ENCODE measurements around the gene MPLKIP.
"Not testable (repeated sequence)": the region's sequence is repeated elsewhere in the genome, so short reads cannot be mapped to it uniquely, and the experiment has no call there.

MPLKIP gene

DNA sequence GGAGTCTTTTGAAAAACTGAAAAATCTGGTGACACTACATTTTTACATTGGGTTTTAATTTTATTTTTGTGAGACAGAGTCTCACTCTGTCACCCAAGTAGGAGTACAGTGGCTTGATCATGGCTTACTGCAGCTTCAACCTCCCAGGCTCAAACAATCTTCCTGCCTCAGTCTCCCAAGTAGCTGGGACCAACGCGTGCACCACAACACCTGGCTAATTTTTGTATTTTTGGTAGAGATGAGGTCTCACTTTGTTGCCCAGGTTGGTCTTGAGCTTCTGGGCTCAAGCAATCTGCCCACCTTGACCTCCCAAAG is 11.5 kb downstream of the MPLKIP start:
- no peak for DNase-seq

DNA sequence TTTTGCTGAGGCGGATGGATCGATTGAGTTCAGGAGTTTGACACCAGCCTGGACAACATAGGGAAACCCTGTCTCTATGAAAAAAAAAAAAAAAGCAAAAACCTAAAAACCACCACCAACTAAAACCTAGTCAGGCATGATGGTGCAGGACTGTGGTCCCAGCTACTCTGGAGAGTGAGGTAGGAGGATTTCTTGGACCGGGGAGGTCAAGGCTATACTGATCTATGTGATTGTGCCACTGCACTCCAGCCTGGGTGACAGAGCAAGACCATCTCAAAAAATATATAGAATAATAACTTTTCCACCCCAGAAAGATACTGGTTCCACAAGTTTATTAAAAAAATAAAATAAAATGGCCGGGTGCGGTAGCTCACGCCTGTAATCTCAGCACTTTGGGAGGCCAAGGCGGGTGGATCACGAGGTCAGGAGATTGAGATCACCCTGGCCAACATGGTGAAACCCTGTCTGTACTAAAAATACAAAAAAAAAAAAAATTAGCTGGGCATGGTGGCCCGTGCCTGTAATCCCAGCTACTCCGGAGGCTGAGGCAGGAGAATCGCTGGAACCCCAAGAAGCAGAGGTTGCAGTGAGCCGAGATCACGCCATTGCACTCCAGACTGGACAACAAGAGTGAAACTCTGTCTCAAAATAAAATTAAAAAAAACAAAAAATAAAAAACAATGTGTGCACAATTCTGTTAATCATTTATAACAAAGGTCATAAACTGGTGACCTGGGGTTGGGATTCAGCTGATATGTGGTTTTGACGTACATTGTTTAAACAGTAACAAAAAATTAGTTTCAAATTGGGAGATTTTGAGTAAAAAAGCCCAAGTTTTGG is 12.1 kb downstream of the MPLKIP start:
- DNase-seq, result not testable (repeated sequence)

DNA sequence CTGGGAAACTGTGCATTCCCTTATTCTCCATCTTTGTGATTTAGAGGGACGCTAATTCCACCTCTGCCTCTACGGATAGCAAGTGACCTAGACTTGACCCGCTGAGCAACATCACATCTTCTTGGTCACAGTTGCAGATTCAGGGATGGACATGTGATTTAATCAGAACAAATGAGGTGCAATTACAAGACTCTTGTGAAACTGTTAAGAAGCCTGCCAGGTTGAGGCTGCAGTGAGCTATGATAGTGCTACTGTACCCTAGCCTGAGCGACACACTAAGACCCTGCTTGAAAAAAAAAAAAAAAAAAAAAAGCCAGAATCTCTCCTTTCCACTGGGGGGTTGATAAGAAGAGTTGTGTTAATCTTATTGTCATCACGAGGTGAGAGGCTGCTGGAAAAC is 14.4 kb downstream of the MPLKIP start:
- no peak for DNase-seq

DNA sequence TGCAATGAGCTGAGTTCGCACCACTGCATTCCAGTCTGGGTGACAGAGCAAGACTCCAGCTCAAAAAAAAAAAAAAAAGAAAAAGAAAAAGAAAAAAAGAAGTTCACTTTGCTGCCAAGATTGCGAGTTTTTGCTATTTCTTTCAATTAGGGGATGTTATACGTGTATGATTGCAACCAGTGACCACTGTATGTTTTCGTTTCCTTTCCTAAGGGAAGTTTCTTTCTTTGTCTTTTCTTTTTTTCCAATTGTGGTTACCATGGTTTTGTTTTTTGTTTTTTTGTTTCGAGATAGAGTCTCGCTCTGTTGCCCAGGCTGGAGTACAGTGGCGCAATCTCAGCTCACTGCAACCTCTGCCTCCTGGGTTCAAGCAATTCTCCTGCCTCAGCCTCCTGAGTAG is 16.2 kb downstream of the MPLKIP start:
- not testable (repeated sequence) for DNase-seq

DNA sequence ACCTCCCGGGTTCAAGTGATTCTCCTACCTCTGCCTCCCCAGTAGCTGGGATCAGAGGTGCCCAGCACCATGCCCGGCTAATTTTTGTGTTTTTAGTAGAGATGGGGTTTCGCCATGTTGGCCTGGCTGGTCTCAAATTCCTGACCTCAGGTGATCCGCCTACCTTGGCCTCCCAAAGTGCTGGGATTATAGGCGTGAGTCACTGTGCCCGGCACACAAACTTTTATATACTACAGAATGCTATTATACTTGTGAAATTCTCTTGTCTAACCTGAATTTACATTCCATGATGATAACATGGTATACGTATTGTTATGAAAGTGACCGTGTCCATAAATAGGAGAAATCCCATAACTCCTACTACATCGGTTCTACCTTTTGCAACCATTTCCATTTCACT is 17.2 kb downstream of the MPLKIP start:
- not testable (repeated sequence) for DNase-seq

DNA sequence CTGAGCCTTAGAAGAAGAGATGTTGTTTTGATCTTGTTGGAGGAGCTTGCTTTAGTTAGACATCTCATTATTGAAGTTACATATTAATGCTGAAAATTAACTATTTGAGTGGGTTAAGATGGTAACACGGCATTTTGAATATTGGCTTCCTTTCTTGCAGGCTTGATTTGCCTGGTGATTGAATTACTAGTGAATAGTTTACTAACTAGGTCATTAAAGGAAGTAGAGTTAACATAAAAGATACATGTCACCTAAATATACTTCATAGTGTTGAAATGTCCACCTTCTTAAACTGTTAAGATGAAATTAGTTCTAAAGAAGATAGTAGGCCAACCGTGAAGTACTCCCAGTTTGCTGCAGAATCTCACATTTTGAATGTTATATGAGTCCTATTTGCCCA is 18.5 kb downstream of the MPLKIP start:
- no peak for DNase-seq

DNA sequence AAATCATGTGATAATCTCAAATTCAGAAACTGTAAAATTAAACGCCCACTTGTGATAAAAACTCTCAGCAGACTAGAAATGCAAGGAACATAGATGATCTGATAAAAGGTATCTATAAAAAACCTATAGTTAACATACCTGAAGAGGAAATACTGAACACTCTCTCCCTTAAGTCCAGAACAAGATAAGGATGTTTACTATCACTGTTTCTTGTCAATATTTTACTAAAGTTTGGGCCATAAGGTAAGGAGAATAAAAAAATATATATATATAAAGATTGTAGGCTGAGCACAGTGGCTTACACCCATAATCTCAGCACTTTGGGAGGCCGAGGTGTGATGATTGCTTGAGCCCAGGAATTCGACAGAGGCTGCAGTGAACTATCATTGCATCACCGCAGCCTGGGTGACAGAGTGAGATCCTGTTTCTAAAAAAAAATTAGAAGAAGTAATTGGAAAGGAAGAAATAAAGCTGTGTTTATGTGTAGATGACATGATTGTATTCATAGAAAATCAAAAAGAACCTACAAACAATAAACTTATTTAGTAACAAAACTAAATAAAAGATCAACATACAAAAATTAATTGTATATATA is 28.4 kb downstream of the MPLKIP start:
- no peak for DNase-seq

DNA sequence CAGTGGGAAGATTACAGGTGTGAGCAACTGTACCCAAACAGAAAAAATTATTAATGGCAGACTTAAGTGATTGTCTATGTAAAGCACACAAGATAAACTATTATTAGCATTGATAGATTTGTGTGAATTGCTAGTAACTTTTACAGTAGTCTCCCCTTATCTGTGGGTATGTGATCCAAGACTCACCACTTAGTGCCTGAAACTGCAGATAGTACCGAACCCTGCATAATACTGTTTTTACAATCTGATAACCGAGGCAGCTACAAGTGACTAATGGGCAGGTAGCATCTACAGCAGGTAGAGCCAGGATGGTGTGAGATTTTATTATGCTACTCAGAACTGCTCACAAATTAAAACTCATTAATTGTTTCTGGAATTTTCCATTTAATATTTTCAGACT is 31.5 kb downstream of the MPLKIP start:
- DNase-seq, result no peak

DNA sequence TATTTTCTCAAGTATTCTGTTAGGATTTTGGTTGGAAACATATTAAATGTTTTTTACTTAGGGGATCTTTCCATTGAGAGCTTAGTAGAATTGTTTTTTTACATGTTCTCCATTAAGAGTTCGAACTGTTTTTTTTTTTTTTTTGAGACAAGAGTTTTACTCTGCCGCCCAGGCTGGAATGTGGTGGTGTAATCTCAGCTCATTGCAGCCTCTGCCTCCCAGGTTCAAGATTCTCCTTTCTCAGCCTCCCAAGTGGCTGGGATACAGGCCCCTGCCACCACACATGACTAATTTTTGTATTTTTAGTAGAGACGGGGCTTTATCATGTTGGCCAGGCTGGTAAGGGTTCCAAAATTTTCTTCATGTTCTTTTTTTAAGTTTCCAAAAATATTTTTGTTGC is 33.2 kb downstream of the MPLKIP start:
- no peak for DNase-seq

DNA sequence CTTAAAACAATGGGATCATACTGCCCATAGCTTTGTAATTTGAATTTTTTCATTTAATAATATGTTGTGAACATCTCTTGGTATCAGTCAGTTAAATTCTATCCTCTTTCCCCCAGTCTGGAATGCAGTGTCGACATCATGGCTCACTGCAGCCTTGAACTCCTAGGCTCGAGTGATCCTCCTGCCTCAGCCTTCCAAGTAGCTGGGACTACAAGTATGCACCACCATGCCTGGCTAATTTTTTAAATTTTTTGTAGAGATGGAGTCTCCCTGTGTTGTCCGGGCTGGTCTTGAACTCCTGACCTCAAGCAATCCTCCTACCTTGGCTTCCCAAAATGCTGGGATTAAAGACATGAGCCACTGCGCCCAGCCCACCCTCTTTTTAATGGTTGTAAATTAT is 34.6 kb downstream of the MPLKIP start:
- DNase-seq, result no peak

DNA sequence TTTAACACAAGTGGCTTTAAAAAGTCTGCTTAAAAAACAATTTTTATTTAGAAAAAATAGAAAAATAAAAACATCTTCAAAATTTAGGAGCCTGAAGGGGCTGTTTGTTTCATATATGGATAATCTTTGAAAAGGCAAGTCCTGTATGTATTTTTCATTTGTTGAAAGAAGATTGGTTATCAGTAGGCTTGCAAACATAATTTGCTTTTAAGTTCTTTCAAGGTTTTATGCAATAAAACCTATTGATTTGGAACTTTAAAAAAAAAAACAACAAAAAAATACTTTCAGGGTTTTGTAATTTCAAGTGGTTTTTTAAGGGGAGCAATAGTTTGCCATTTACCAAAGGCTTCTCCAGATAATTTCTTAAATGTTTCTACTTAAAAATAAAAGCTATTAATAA is 35.6 kb downstream of the MPLKIP start:
- no peak for DNase-seq

DNA sequence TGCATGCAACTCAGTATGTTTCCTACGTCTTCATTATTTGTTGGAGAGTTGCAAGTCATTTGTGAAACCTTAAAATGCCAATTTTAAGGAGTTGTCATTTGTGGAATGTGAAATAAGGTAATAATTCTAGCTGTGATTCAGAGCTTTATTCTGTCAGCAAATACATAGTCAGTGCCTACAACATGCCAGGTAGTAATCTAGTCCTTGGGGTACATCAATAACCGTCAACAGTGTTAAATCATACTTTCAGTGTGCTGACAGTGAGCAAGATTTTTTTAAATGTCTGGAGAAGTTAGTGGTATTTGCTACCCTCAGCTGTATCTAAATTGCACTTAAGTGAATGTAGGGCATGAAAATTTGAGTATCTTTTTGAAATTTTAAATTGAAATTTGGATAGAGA is 36.7 kb downstream of the MPLKIP start:
- no peak for DNase-seq

DNA sequence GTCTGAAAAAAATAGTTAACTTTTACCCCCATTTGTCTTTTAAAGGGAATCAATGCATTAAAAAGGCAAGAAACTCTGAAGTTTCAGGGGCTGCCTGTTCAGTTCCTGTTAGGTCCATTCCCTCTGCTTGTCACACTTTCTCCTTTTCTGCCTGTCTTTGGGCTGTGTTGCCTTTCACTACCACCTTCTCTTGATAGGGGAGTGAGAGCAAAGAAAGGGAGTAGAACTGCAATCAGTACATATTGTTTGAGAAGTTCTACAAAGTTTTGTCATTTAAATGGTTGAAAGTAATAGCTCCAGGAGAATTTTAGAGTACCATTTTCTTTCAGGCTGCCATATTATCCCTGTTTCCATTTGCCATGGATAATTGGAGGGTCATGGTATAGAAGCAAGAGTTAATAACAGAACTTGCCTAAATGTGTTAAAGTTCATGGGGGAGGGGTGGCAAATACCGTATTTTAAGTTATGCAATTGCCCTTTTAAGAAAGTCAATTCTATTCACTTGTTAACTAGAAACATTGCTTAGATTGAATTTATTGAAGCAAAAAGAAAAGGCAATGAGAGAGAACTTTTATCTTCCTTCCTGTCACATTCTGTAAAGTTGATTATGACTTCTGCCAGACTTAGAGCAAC is 38.6 kb downstream of the MPLKIP start:
- DNase-seq, result no peak

DNA sequence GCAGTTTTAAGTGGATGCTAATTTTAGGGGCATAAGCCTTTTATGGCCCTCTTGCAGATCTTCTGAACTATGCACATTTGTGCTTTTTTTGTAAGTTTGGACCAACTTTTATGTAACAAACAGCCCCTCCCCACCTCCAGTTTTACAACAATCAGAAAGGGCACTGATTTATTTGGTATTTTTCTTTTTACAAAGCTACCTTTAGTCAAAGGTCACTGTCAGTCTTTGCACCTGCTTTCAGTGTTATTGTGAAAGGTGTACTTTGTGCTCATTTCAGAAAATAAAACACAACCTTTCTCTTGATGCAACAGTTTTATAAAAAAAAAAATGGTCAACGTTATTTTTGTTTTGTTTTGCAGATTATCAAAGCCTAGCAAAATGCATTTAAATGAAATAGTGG is 39.2 kb downstream of the MPLKIP start:
- no peak for DNase-seq

DNA sequence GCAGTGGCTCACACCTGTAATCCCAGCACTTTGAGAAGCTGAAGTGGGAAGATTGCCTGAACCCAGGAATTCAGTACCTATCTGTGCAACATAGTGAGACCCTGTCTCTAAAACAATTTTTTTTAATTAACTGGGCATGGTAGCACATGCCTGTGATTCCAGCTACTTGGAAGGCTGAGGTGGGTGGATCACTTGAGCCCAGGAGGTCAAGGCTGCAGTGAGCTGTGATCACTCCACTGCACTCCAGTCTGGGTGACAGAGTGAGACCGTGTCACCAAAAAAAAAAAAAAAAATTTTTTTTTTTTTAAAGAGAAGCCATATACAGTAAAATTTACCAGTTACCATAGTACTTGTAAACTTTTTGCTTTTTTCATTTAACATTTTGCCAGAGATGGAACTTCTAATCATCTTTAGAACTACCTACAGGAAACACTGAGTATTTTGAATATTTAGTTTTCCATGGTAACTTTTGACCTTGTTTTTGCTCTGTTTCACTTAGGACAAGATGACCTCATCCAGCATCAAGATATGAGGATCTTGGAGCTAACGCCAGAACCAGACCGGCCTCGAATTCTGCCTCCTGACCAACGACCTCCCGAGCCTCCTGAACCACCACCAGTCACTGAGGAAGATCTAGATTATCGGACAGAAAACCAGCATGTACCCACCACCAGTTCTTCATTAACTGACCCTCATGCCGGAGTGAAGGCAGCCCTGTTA is 40.6 kb downstream of the MPLKIP start:
- DNase-seq, result no peak

DNA sequence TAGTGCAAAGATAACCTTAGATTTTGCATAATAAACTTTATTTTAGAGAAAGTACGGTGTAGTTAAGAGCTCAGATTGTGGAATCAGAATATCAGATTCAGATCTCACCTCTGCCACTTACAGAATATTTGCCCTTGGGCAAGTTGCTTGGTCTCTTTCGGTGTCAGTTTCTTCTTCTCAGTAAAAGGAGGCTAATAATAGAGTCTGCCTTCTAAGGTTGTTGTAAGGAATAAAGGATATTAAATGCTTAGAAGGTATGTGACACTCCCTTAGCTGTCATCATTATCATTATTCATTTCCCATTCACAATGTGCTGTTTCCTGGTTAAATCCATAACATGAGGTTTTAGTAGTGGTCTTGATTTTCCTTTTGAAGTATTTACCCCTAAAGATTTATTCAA is 42.2 kb downstream of the MPLKIP start:
- no peak for DNase-seq

DNA sequence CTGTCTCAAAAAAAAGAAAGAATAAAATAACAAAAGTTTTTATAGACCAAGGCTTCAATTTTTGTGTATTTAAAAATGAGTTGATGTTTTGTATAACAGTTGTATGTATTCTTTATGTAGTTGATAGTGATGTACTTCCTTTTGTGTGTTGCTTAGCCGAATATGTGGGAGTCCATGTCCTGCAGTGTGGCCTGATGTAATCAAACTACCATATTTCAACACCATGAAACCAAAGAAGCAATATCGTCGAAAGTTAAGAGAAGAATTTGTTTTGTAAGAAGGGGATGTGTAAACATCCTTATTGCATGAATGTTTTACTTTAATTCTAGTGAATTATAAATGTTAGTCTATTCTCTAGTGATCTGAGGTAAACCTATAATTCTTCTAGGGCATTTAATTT is 56.6 kb downstream of the MPLKIP start:
- DNase-seq, result no peak
